Activated CD8-positive, alpha-beta T cell treated with anti-CD3 and anti-CD28 coated beads for 36 hours (primary cell): ENCODE data around the gene PITRM1. TPM values are rescaled to one million over a fixed set of nuclear protein-coding genes. Genes with fewer than 3 reads are reported as not detected.
A peak's percentile ranks its signal among the peaks of the same experiment; 100 is the strongest.

Source experiments
- ATAC-seq: fragments of 200-7000 bp; cut with Tn5 transposase; one replicate; pipeline ENCODE4 v1.10.0; 2021; ENCODE audit warnings: mild to moderate bottlenecking, moderate library complexity
- CTCF ChIA-PET: fragments of 350-600 bp; sonication (Branson Sonifier 250); formaldehyde crosslinking; loops from one replicate; lab custom pipeline; 2021; ENCODE audit warnings: antibody characterized with exemption; lab: Charles Lee
- POLR2A ChIA-PET: fragments of 350-600 bp; sonication (Branson Sonifier 250); formaldehyde crosslinking; loops from one replicate; lab custom pipeline; 2021; ENCODE audit warnings: antibody characterized with exemption; lab: Charles Lee
- DNase-seq: peaks from one replicate; pipeline ENCODE4 v3.0.0-alpha.2; 2020
- H3K27ac Mint-ChIP-seq: one replicate; pipeline ENCODE4 v1.8.0; 2021; ENCODE audit warnings: mild to moderate bottlenecking, mixed read lengths
- H3K27me3 Mint-ChIP-seq: one replicate; pipeline ENCODE4 v1.8.0; 2021; ENCODE audit warnings: mixed read lengths
- H3K36me3 Mint-ChIP-seq: one replicate; pipeline ENCODE4 v1.8.0; 2021; ENCODE audit warnings: low read depth, mixed read lengths
- H3K4me1 Mint-ChIP-seq: one replicate; pipeline ENCODE4 v1.8.0; 2021; ENCODE audit warnings: low read depth, mixed read lengths
- H3K4me3 Mint-ChIP-seq: one replicate; pipeline ENCODE4 v1.8.0; 2021; ENCODE audit warnings: mild to moderate bottlenecking, moderate library complexity, mixed read lengths
- H3K9me3 Mint-ChIP-seq: one replicate; pipeline ENCODE4 v1.8.0; 2021; ENCODE audit warnings: mixed read lengths
- intact Hi-C: fragments of 100-400 bp; cut with micrococcal nuclease; formaldehyde crosslinking; loops from one replicate; pipeline ENCODE4 v1.10.0; 2022
- total RNA-seq, 2 experiments: library from RNA; stranded (reverse); gene quantifications; one replicate each; pipeline ENCODE4 v1.2.3, GENCODE V29; 2021
- TF ChIP-seq, protein P1 (sequence below): fragments of 200-600 bp; IDR thresholded peaks from one replicate; pipeline ENCODE4 v1.8.0; 2022; ENCODE audit warnings: antibody characterized with exemption, mild to moderate bottlenecking

PITRM1 gene
- total RNA-seq, 2 experiments from 2014 or later = 77.6 to 78.6 TPM

DNA sequence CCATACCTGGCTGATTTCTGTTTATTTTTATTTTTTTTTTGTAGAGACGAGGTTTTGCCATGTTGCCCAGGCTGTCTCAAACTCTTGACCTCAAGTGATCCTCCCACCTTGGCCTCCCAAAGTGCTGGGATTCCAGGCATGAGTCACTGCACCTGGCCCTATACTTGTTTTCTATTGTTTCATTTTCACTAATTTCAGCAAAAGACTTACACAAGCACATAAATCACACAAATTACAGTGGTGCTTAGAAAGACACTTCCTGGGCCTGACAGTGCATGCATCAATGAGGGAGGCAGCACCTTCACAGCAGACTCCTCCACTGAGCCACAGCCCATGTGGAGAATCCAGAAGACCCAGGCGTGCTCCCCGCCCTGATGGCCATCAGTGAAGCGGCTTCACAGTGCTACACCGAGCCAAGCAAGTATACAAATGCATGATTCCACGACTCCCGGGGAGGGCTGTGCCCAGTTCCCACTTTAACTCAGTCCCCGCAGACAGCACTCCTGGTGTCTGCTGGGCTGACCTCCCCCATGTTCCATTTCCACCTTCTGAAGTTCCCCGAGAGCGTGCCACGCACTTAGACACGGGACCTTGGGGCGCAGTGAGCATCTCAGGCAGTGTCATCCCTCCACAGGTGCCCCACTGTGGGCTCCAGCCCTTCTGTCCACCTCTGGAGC lies 20.6 kb downstream of the PITRM1 start:
- peak overlapping the region; percentile 58 for H3K27ac Mint-ChIP-seq
- peaks cover 52% of the 10 kb centered on the region for H3K36me3 Mint-ChIP-seq
- H3K27me3 Mint-ChIP-seq = no peaks in the 10 kb centered on the region
- ChIA-PET CTCF (no interaction called here), POLR2A (interaction anchor here (2.2 kb wide), 1 partner anchor 10 kb away, joined by 8 read pairs; no protein-coding TSS in a partner anchor)
- ATAC-seq = no peak
- no peaks in the 10 kb centered on the region for H3K9me3 Mint-ChIP-seq
- intact Hi-C loops = no loop called here
- no peak overlapping the region for H3K4me3 Mint-ChIP-seq
- peaks cover 5% of the 10 kb centered on the region for H3K4me1 Mint-ChIP-seq
- DNase-seq = no peak
- TF ChIP-seq, protein P1, sequence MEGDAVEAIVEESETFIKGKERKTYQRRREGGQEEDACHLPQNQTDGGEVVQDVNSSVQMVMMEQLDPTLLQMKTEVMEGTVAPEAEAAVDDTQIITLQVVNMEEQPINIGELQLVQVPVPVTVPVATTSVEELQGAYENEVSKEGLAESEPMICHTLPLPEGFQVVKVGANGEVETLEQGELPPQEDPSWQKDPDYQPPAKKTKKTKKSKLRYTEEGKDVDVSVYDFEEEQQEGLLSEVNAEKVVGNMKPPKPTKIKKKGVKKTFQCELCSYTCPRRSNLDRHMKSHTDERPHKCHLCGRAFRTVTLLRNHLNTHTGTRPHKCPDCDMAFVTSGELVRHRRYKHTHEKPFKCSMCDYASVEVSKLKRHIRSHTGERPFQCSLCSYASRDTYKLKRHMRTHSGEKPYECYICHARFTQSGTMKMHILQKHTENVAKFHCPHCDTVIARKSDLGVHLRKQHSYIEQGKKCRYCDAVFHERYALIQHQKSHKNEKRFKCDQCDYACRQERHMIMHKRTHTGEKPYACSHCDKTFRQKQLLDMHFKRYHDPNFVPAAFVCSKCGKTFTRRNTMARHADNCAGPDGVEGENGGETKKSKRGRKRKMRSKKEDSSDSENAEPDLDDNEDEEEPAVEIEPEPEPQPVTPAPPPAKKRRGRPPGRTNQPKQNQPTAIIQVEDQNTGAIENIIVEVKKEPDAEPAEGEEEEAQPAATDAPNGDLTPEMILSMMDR = no peak

DNA sequence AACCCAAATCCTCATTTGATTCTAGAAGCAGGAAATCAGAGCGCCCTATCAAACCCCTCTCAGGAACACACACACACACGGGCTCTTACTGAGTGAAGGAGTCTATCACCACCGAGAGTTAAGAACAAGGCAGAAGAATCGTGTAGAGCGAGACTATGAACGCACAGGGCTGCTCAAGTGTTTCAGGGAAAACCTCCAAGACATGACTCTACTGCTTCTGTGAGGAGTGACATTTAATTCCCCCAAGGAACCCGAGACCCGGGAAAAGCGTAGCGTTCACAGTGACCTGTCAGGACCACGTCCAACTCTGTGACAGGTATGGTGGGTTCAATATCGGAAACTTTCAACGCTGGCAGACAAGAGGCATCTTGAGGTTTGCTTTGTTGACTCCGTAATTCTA lies 21.6 kb downstream of the PITRM1 start:
- H3K36me3 Mint-ChIP-seq = peaks cover 48% of the 10 kb centered on the region
- H3K27me3 Mint-ChIP-seq = no peaks in the 10 kb centered on the region
- no peak overlapping the region for H3K4me3 Mint-ChIP-seq
- intact Hi-C loops = no loop called here
- POLR2A ChIA-PET = no interaction called here
- TF ChIP-seq, protein P1 = no peak
- DNase-seq = no peak
- H3K9me3 Mint-ChIP-seq = no peaks in the 10 kb centered on the region
- H3K27ac Mint-ChIP-seq = no peak overlapping the region
- CTCF ChIA-PET = no interaction called here
- peaks cover 5% of the 10 kb centered on the region for H3K4me1 Mint-ChIP-seq
- ATAC-seq = no peak

DNA sequence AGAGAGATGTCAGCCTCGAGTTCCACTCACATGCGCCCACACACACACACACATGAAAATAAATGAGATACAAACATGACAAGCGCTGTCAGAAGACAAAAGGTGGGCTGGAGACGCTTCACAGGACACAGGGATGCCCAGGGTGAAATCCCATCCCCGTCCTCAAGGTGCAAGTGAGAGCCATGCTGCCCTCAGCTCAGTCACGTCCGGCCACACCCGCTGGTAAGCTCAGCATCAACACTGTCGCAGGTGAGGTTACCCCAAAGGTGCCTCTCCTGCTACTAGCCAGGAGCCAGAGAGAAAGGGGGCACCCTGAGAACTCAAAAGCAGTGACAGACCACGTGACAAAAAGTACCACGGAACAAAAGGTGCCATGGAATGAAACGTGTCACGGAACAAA lies 22.2 kb downstream of the PITRM1 start:
- peaks cover 48% of the 10 kb centered on the region for H3K36me3 Mint-ChIP-seq
- H3K27me3 Mint-ChIP-seq = no peaks in the 10 kb centered on the region
- no peak for ATAC-seq
- TF ChIP-seq, protein P1 = no peak
- H3K27ac Mint-ChIP-seq = peak overlapping the region; percentile 57
- no peak overlapping the region for H3K4me3 Mint-ChIP-seq
- H3K9me3 Mint-ChIP-seq = no peaks in the 10 kb centered on the region
- intact Hi-C loops = no loop called here
- ChIA-PET CTCF (no interaction called here), POLR2A (interaction anchor here (0.6 to 1.1 kb wide), 2 partner anchors 14 to 25 kb away, joined by 3 read pairs; no protein-coding TSS in a partner anchor)
- no peak for DNase-seq
- H3K4me1 Mint-ChIP-seq = peaks cover 5% of the 10 kb centered on the region

DNA sequence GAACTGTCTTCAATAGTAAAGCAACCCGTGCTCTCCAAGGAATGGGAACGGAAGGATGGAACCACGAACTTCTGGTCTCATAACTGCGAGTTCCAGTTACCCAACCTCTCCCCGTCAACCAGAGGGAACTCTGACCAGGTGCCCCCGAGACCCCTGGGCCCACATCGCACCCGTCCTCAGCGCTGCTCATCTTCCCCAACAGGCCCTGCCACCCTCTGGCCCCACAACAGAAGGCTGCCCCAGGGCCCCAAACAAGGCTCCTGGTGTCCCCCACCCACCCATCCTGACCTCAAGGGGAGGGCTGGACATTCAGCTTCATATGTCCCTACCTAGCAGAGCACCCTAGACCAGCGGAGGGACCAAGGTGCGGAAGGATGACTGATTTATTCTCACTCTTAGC lies 22.7 kb downstream of the PITRM1 start:
- intact Hi-C loops = no loop called here
- Mint-ChIP-seq H3K27me3 (no peaks in the 10 kb centered on the region), H3K4me1 (peaks cover 5% of the 10 kb centered on the region), H3K9me3 (no peaks in the 10 kb centered on the region), H3K27ac (peak overlapping the region; percentile 57), H3K4me3 (no peak overlapping the region), H3K36me3 (peaks cover 48% of the 10 kb centered on the region)
- CTCF ChIA-PET = no interaction called here
- POLR2A ChIA-PET = interaction anchor here (0.6 to 1.1 kb wide), 3 partner anchors 8 to 25 kb away, joined by 3 to 5 read pairs (median 3); no protein-coding TSS in a partner anchor
- no peak for ATAC-seq
- DNase-seq = no peak
- TF ChIP-seq, protein P1 = no peak

DNA sequence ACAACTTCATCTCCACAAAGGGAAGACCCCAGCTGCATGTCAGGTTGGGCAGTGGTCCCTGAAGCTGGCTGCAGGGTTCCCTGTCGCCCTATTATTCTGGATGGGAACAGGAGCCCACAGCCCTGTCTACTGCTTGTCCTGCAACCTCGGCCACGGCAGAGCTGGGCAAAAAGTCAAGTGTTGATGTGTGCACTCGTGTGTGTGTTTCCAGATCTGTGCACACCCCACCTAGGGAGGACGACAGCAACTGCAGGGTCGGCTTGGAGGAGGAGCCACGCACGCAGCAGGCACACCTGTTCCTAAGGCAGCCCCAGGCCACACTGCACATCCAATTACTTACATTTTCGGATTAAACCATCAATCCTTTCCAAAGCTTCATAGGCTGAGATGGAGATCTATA lies 23.6 kb downstream of the PITRM1 start:
- TF ChIP-seq, protein P1 = no peak
- intact Hi-C loops = no loop called here
- Mint-ChIP-seq H3K27me3 (no peaks in the 10 kb centered on the region), H3K27ac (no peak overlapping the region), H3K4me1 (peaks cover 5% of the 10 kb centered on the region), H3K36me3 (peaks cover 44% of the 10 kb centered on the region), H3K9me3 (no peaks in the 10 kb centered on the region), H3K4me3 (no peak overlapping the region)
- ATAC-seq = no peak
- no peak for DNase-seq
- ChIA-PET POLR2A (interaction anchor here (1.1 to 1.4 kb wide), 3 partner anchors 9 to 32 kb away, joined by 3 to 5 read pairs (median 3); no protein-coding TSS in a partner anchor), CTCF (no interaction called here)
